ENCODE data around the gene CAMK1D. TPM values are rescaled to one million over a fixed set of nuclear protein-coding genes. Genes with fewer than 3 reads are reported as not detected.

The CAMK1D gene
- total and polyA plus RNA-seq, 10 of the 15 experiments (the other 5 are each of a cell fraction or from before 2014, with no cell fraction given): 2.1 to 35.5 (median 14.7) TPM

GRCh38 chr10:12333380-12334185 lies 15.8 kb upstream of the CAMK1D start (continued):
- 0 out of 2 replicates have a peak, but pooled peaks have one; percentile 19 for TF ChIP-seq MLLT1 (IDR thresholded peaks at IDR 0.05)
- peak; percentile 13; the same call in 1 of the 2 replicates for TF ChIP-seq PAX5 (IDR thresholded peaks at IDR 0.05; ENCODE audit: borderline replicate concordance, low read depth, low read length)
- peak; percentile 55 for TF ChIP-seq CREM (IDR thresholded peaks at IDR 0.05; ENCODE audit: low read depth)
- peak; percentile 86; the same call in 1 of the 2 replicates for TF ChIP-seq FOXM1 (IDR thresholded peaks at IDR 0.05; ENCODE audit: low read depth, low read length)
- no peak for TF ChIP-seq KLF5 (IDR thresholded peaks at IDR 0.05; ENCODE audit: partially characterized antibody)
- peak; percentile 86 for TF ChIP-seq JUNB (IDR thresholded peaks at IDR 0.05)
- no peak for TF ChIP-seq ZNF217 (IDR thresholded peaks at IDR 0.05)
- TF ChIP-seq NRF1 (conservative IDR thresholded peaks at IDR 0.05; ENCODE audit: low read depth, low read length): no peak
- TF ChIP-seq ATF7 (IDR thresholded peaks at IDR 0.05; ENCODE audit: low read depth): peak; percentile 50; the same call in 1 of the 2 replicates
- TF ChIP-seq ELK1 (IDR thresholded peaks at IDR 0.05; ENCODE audit: low read depth, low read length): no peak
- peak; percentile 65 for TF ChIP-seq MEF2B (IDR thresholded peaks at IDR 0.05; ENCODE audit: partially characterized antibody, poor library complexity, severe bottlenecking)
- no peak for TF ChIP-seq BRCA1 (IDR thresholded peaks at IDR 0.05; ENCODE audit: low read depth, low read length)
- peak; percentile 53; the same call in 1 of the 2 replicates for TF ChIP-seq CBFB (IDR thresholded peaks at IDR 0.05; ENCODE audit: low read depth)
- TF ChIP-seq MTA3 (IDR thresholded peaks at IDR 0.05; ENCODE audit: borderline replicate concordance, low read length): peak; percentile 79
- TF ChIP-seq ZBED1 (IDR thresholded peaks at IDR 0.05; ENCODE audit: borderline replicate concordance): peak; percentile 48; the same call in 1 of the 2 replicates
- TF ChIP-seq BCL11A (IDR thresholded peaks at IDR 0.05; ENCODE audit: low read depth, low read length): peak; percentile 38; the same call in 1 of the 2 replicates
- TF ChIP-seq CBX5 (IDR thresholded peaks at IDR 0.05; ENCODE audit: low read depth): 0 out of 2 replicates have a peak, but pooled peaks have one; percentile 46
- TF ChIP-seq IKZF1 (conservative IDR thresholded peaks at IDR 0.05): peak; percentile 73
- TF ChIP-seq EP300 (IDR thresholded peaks at IDR 0.05; ENCODE audit: borderline replicate concordance in 1 of 2, control insufficient read depth in 1 of 2, low read depth in 2 of 2, low read length in 2 of 2): peak; percentile 27 to 52; a peak in 2 of 4 replicates
- peak; percentile 46; the same call in 1 of the 2 replicates for TF ChIP-seq MXI1 (IDR thresholded peaks at IDR 0.05; ENCODE audit: low read depth, low read length)
- TF ChIP-seq FOXK2 (IDR thresholded peaks at IDR 0.05): no peak

Data from GM12878 (cell line).